Stimulated activated naive B cell treated with anti-CD40 and anti-IgM and Interleukin-4, amounts not matched to agents 10 μg/mL and 1 μg/mL and 100 μg/mL, for 72 hours (primary cell): ENCODE measurements around the gene LEKR1.
A peak's percentile ranks its signal among the peaks of the same experiment; 100 is the strongest.
"Not testable (repeated sequence)": the region's sequence is repeated elsewhere in the genome, so short reads cannot be mapped to it uniquely, and the experiment has no call there.

Experiments
- ATAC-seq, 2 donors: fragments of 150-1000 bp; cut with Tn5 transposase; replicated peaks; 2 replicates each; pipeline ENCODE4 v1.10.0; 2021; ENCODE audit warnings: moderate library complexity in 1 of 2
- DNase-seq: peaks from one replicate; pipeline ENCODE4 v3.0.0; 2021
- H3K27ac Mint-ChIP-seq: one replicate; pipeline ENCODE4 v1.8.0; 2022; ENCODE audit warnings: mild to moderate bottlenecking, mixed read lengths
- H3K27me3 Mint-ChIP-seq, 2 donors: one replicate each; pipeline ENCODE4 v1.8.0; 2022; ENCODE audit warnings: mixed read lengths in 2 of 2
- H3K36me3 Mint-ChIP-seq, 2 donors: one replicate each; pipeline ENCODE4 v1.8.0; 2022; ENCODE audit warnings: mixed read lengths in 2 of 2, mild to moderate bottlenecking in 1 of 2
- H3K4me1 Mint-ChIP-seq, 2 donors: one replicate each; pipeline ENCODE4 v1.8.0; 2022; ENCODE audit warnings: mixed read lengths in 2 of 2, mild to moderate bottlenecking in 1 of 2
- H3K4me3 Mint-ChIP-seq, 2 donors: one replicate each; pipeline ENCODE4 v1.8.0; 2022; ENCODE audit warnings: mild to moderate bottlenecking in 2 of 2, mixed read lengths in 2 of 2, moderate library complexity in 1 of 2
- H3K9me3 Mint-ChIP-seq, 2 donors: one replicate each; pipeline ENCODE4 v1.8.0; 2022; ENCODE audit warnings: mixed read lengths in 2 of 2, mild to moderate bottlenecking in 1 of 2

LEKR1 gene

DNA sequence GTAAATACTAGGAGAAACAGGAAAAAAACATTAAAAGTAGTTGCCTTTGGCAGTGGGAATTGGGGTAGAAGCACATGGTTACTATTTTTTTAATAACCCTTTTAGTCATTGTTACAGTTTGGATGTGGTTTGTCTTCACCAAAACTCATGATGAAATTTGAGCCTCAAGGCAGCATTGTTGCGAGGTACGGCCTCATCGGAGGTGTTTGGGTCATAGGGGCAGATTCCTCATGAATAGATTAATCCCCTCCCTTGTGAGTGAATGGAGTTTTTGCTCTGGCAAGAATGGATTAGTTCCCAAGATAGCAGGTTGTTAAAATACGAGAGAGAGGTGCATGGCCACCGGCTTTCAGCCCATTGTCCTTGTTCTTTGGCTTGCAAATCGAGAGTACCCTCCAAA, 92.6 kb downstream of the LEKR1 start:
- H3K27ac Mint-ChIP-seq, result no peak overlapping the region
- peaks cover 10 to 18% of the 10 kb centered on the region in 2 donors for H3K36me3 Mint-ChIP-seq
- H3K4me3 Mint-ChIP-seq, result no peak overlapping the region
- ATAC-seq (no peak), DNase-seq (no peak)
- H3K27me3 Mint-ChIP-seq, result peaks cover 0 to 9% of the 10 kb centered on the region in 2 donors
- no peaks in the 10 kb centered on the region for H3K4me1 Mint-ChIP-seq
- peaks cover 18 to 20% of the 10 kb centered on the region in 2 donors for H3K9me3 Mint-ChIP-seq

DNA sequence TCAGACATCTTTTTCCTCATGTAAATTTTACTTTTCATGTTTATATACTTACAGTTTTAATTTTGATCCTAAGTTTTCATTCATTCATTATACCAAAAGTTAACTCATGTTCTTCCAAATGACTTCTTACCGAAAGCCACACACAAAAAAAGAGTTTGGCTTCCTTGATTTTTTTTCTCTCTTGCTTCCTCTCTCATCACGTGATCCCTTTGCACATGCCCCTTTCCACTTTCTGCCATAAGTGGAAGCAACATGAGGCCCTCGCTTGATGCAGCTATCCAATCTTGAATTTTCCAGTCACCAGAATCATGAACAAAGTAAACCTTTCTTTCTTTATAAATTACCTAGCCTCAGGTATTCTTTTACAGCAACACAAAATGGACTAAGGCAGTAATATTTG, 93.7 kb downstream of the LEKR1 start:
- ATAC-seq (no peak), DNase-seq (no peak)
- Mint-ChIP-seq H3K27ac (no peak overlapping the region), H3K36me3 (peaks cover 8 to 11% of the 10 kb centered on the region in 2 donors), H3K4me1 (no peaks in the 10 kb centered on the region), H3K9me3 (peaks cover 11 to 16% of the 10 kb centered on the region in 2 donors), H3K27me3 (peaks cover 0 to 2% of the 10 kb centered on the region in 2 donors), H3K4me3 (no peak overlapping the region)

DNA sequence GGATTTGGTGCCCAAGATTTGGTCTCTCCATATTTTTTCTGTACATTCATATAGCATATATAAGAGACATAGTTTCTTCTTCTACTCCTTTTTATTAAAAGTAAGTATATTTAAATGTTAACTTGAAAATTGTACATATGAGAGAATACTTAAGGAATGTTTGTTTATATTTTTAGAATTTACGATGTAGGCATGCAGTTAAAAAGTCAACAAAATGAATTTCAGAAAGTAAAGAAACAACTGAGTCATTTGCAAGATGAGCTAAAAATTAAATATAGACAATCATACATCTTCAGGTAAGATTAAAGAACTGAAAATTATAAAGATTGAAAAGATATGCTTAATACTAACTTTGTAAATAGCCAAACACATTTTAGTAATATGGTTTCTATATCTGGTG, 94.2 kb downstream of the LEKR1 start:
- Mint-ChIP-seq H3K27ac (no peak overlapping the region), H3K9me3 (peaks cover 7 to 12% of the 10 kb centered on the region in 2 donors), H3K4me1 (no peaks in the 10 kb centered on the region), H3K4me3 (no peak overlapping the region), H3K27me3 (no peaks in the 10 kb centered on the region), H3K36me3 (peaks cover 7% of the 10 kb centered on the region in 2 donors)
- ATAC-seq (no peak), DNase-seq (no peak)

DNA sequence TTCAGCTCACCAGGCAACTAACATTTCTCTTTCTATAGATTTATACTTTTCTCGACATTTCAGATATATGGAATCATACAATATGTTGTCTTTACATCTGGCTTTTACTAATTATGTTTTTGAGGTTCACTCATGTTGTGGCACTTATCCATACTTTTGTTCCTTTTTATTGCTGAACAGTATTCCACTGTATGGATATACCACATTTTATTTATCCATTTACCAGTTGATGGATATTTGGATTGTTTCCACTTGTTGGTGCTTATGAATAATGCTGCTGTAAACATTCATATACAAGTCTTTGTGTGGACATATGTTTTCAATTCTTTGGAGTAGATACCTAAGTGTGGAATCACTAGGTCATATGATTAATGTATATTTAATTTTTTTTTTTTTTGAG, 97.2 kb downstream of the LEKR1 start:
- Mint-ChIP-seq H3K36me3 (peaks cover 5 to 6% of the 10 kb centered on the region in 2 donors), H3K4me3 (no peak overlapping the region), H3K27me3 (no peaks in the 10 kb centered on the region), H3K4me1 (no peaks in the 10 kb centered on the region), H3K9me3 (peaks cover 4 to 9% of the 10 kb centered on the region in 2 donors), H3K27ac (no peak overlapping the region)
- no peak for DNase-seq
- ATAC-seq, result no peak

DNA sequence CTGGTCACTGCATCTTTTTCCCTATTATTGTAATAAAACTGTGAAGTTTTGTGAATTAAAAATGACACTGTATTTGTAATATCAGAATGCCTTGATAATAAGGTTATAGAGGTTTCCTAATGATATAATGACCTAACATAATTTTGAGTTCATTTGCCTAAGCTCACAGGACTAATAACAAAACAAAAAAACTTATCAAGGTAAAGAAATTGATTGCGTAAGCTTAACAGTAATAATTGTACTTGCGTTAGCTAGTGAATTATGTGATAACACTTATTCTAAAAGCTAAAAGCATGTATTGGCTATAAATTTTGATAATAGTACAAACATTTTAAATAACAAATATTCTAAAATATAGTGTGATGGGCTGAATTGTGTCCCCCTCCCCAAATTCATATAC, 112.6 kb downstream of the LEKR1 start:
- Mint-ChIP-seq H3K27ac (no peak overlapping the region), H3K9me3 (no peaks in the 10 kb centered on the region), H3K36me3 (no peaks in the 10 kb centered on the region), H3K27me3 (peaks cover 5% of the 10 kb centered on the region in 2 donors), H3K4me1 (no peaks in the 10 kb centered on the region), H3K4me3 (no peak overlapping the region)
- ATAC-seq, result no peak
- DNase-seq, result no peak

DNA sequence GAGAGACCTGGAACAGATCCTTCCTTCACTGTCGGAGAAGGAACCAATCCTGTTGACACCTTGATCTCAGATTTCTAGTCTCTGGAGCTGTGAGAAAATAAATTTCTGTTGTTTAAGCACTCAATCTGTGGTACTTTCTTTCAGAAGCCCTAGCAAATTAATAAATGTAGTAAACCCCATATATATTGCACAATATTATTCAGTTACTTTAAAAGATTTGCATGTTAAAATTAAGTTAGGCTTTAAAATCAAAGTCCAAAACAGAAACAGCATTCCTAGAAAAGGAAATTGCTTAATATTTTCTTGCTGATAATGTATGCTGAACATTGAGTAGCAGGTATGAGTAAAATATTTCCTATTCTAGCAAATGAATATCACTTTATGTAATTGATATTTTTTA, 113.2 kb downstream of the LEKR1 start:
- Mint-ChIP-seq H3K4me3 (no peak overlapping the region), H3K27me3 (peaks cover 5% of the 10 kb centered on the region in 2 donors), H3K9me3 (no peaks in the 10 kb centered on the region), H3K36me3 (no peaks in the 10 kb centered on the region), H3K27ac (no peak overlapping the region), H3K4me1 (no peaks in the 10 kb centered on the region)
- DNase-seq (no peak), ATAC-seq (no peak)

DNA sequence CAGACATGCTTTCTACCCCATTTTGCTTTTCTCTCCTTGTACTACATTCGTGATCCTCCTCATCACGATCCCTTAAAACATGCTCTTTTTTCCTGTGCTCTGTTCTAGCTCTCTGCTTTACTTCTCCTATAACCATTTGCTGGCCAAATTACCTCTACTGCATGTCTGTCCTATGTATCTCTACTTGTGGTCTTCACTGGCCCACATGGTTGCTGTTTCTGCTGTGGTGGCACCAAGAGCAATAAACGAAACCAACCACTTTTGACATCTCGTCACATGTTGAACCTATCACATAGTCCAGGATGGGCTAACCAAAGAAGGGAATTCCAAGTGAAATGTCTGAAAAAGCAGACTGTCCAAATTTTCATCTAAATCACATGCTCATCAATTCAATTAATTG, 115.2 kb downstream of the LEKR1 start:
- Mint-ChIP-seq H3K9me3 (peaks cover 0 to 2% of the 10 kb centered on the region in 2 donors), H3K27ac (no peak overlapping the region), H3K4me3 (no peak overlapping the region)

DNA sequence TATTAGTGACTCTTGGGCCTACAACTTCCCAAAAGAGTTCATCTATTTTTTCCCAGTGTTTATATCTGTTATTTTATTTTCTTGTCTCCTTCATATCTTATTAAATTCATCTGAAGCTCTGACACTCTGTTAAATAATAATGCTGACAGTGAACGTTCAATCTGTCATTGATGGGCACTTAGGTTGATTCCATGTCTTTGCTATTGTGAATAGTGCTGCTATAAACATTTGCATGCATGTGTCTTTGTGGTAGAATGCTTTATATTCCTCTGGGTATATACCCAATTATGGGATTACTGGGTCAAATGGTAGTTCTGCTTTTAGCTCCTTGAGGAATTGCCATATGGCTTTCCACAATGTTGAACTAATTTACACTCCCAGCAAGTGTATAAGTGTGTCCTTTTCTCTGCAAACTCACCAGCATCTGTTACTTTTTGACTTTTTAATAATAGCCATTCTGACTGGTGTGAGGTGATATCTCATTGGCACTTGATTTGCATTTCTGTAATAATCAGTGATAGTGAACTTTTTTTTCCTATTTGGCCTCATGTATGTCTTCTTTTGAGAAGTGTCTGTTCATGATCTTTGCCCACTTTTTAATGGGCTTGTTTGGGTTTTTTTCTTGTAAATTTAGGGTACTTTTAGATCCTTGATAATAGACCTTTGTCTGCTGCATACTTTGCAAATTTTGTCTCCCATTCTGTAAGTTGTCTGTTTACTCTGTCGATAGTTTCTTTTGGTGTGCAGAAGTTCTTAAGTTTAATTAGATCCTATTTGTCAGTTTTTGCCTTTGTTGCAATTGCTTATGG, 122.5 kb downstream of the LEKR1 start:
- Mint-ChIP-seq H3K9me3 (peaks cover 0 to 5% of the 10 kb centered on the region in 2 donors), H3K27me3 (peaks cover 4 to 6% of the 10 kb centered on the region in 2 donors), H3K27ac (no peak overlapping the region), H3K4me1 (no peaks in the 10 kb centered on the region), H3K4me3 (no peak overlapping the region), H3K36me3 (no peaks in the 10 kb centered on the region)
- ATAC-seq (no peak), DNase-seq (no peak)

More for the DNA sequence above, 115.2 kb downstream of the LEKR1 start:
- H3K27me3 Mint-ChIP-seq, result peaks cover 5% of the 10 kb centered on the region in 2 donors
- no peaks in the 10 kb centered on the region for H3K4me1 Mint-ChIP-seq
- H3K36me3 Mint-ChIP-seq, result no peaks in the 10 kb centered on the region
- ATAC-seq, result no peak
- DNase-seq, result no peak

DNA sequence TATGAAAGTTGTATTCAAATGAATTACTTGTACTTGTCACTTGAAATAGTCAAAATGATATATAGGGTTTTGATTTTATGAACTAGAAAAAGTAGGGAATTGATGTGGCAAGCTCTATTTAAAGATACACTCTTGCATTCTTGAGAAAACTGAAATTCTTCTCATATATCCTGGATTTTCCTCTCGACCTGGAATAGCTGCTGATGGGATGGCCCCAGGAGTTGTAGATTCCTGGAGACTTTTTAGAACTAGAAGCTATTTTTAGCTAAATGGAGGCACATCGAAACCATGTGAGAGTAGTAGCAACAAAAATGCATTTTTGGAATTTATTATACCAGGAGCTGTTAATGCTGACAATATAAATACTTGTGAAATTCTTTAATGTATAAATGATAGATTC, 125.9 kb downstream of the LEKR1 start:
- Mint-ChIP-seq H3K4me1 (peaks cover 3 to 7% of the 10 kb centered on the region in 2 donors), H3K27ac (peak overlapping the region; percentile 9), H3K4me3 (no peak overlapping the region), H3K27me3 (peaks cover 6 to 9% of the 10 kb centered on the region in 2 donors), H3K9me3 (peaks cover 0 to 2% of the 10 kb centered on the region in 2 donors), H3K36me3 (no peaks in the 10 kb centered on the region)
- DNase-seq (no peak), ATAC-seq (no peak)

DNA sequence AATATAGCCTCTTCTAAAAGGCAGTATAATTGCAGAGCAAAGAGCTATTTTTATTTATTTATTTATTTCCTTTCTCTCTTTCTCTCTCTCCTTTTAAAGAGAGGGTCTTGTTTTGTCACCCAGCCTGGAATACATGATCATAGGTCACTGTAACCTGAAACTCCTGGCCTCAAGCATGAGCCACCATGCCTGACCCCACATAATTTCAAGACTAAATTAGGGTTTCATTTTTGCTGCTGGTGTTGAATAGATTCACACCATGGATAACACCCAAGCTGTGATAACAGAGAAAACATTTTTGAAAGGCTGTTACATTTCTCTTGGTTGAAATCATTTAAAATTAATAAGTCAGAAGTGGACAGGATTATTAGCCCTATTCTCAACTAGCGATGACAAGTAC, 131.6 kb downstream of the LEKR1 start:
- no peak overlapping the region for H3K27ac Mint-ChIP-seq
- DNase-seq, result no peak
- no peak for ATAC-seq

DNA sequence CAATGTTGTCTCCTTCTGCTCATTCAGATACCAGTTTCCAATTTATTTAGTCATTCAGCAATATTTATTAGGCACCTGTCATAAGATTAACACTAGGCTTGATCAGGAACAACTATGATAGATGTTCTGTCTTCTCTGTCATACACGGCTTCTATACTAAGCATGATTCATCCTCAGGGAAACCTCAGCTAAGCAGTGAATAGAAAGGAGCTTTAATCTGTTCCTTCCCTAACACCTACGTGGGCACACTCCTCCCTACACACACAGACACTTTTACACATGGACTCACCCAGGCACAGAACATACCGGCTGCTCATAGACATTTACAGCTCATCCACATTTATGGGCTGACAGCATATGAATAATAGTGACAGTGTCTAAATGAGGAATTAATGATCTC, 136.9 kb downstream of the LEKR1 start:
- ATAC-seq, result no peak
- peaks cover 1 to 5% of the 10 kb centered on the region in 2 donors for H3K4me1 Mint-ChIP-seq
- DNase-seq, result no peak
- no peaks in the 10 kb centered on the region for H3K9me3 Mint-ChIP-seq
- H3K4me3 Mint-ChIP-seq, result no peak overlapping the region
- H3K36me3 Mint-ChIP-seq, result no peaks in the 10 kb centered on the region
- H3K27me3 Mint-ChIP-seq, result no peaks in the 10 kb centered on the region
- no peak overlapping the region for H3K27ac Mint-ChIP-seq

More for the DNA sequence above, 131.6 kb downstream of the LEKR1 start:
- Mint-ChIP-seq H3K4me3 (no peak overlapping the region), H3K9me3 (peaks cover 0 to 2% of the 10 kb centered on the region in 2 donors), H3K27me3 (peaks cover 0 to 9% of the 10 kb centered on the region in 2 donors), H3K4me1 (peaks cover 5 to 13% of the 10 kb centered on the region in 2 donors), H3K36me3 (no peaks in the 10 kb centered on the region)

DNA sequence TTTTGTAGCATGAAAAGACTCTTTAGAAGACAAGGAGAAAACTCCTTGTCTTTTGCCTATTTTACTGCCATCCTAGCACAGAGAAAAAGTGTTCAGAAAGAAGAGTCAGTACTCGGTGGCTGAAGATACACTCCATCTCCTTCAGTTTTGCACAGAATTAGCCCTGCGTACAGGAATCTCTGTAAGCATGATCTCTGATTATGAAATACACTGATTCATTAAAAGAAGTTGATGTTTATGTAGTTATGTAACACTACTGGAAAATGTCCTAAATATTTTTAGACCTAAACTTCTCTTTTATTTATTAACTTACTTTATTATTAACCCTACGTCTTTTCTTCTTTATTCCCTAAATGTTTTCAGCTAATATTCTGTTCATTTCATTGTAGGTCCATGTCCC, 138.4 kb downstream of the LEKR1 start:
- Mint-ChIP-seq H3K27me3 (no peaks in the 10 kb centered on the region), H3K36me3 (no peaks in the 10 kb centered on the region), H3K4me1 (no peaks in the 10 kb centered on the region), H3K27ac (no peak overlapping the region), H3K9me3 (peaks cover 0 to 5% of the 10 kb centered on the region in 2 donors), H3K4me3 (no peak overlapping the region)
- DNase-seq, result no peak
- ATAC-seq, result no peak

DNA sequence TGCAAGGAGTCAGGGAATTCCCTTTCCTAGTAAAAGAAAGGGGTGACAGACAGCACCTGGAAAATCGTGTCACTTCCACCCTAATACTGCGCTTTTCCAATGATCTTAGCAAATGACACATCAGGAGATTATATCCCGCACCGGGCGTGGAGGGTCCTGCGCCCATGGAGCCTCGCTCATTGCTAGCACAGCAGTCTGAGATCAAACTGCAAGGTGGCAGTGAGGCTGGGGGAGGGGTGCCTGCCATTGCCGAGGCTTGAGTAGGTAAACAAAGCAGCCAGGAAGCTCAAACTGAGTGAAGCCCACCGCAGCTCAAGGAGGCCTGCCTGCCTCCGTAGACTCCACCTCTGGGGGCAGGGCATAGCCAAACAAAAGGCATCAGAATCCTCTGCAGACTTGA, 140.2 kb downstream of the LEKR1 start:
- not testable (repeated sequence) for H3K4me3 Mint-ChIP-seq, H3K4me1 Mint-ChIP-seq, ATAC-seq, H3K36me3 Mint-ChIP-seq, H3K27ac Mint-ChIP-seq, H3K27me3 Mint-ChIP-seq, DNase-seq, H3K9me3 Mint-ChIP-seq

DNA sequence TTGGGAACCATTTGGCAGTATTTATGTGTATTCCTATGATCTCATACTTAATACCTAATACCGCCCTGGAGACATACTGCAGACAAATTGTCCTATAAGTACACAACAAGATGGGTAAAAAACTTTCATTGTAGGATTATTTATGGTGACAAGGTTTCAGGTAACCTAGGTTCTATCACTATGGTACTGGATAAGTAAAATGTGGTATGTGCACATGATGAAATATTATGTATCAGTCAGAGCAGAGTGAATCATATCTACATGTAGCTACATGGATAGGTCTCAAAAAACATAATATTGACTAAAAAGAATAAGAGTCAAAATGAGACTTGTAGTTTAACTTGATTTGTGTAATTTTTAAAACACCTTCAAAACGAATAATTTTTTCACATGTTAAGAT, 147.8 kb downstream of the LEKR1 start:
- no peak overlapping the region for H3K27ac Mint-ChIP-seq
- H3K9me3 Mint-ChIP-seq, result peaks cover 3 to 13% of the 10 kb centered on the region in 2 donors
- H3K4me3 Mint-ChIP-seq, result no peak overlapping the region
- peaks cover 0 to 4% of the 10 kb centered on the region in 2 donors for H3K36me3 Mint-ChIP-seq
- H3K27me3 Mint-ChIP-seq, result no peaks in the 10 kb centered on the region
- DNase-seq (no peak), ATAC-seq (no peak)
- H3K4me1 Mint-ChIP-seq, result peaks cover 22 to 32% of the 10 kb centered on the region in 2 donors

DNA sequence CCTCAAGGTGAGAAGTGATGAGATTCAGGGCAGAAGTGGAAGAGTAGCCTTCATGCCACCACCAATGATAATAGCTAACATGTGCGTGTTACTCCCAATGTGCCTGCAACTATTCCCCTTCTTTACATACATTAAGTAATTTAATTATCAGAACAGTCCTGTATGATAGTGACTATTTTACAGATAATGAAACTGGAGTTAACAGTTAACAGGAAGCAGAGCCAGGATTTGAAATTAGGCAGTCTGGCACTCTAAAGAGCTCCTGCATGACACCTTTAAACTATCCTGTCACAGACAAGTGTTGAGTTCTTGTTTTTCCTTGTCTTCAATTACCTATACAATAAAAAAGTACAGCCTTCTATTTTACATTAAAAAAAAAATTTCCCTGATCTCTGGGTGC, 148.8 kb downstream of the LEKR1 start:
- Mint-ChIP-seq H3K4me1 (peaks cover 24 to 38% of the 10 kb centered on the region in 2 donors), H3K9me3 (peaks cover 5 to 10% of the 10 kb centered on the region in 2 donors), H3K4me3 (no peak overlapping the region), H3K27me3 (no peaks in the 10 kb centered on the region), H3K27ac (no peak overlapping the region), H3K36me3 (peaks cover 0 to 5% of the 10 kb centered on the region in 2 donors)
- ATAC-seq (no peak), DNase-seq (no peak)
